Lower leg skin (tissue), 3 donors: Measurements from ENCODE around the gene ABT1.

Experiments used
- POLR2A ChIP-seq, 2 donors: fragments of 450-650 bp; IDR thresholded peaks; one replicate each; pipeline ENCODE4 v1.6.1; 2016 to 2017; ENCODE audit warnings: antibody characterized with exemption in 2 of 2, mild to moderate bottlenecking in 1 of 2, moderate library complexity in 1 of 2
- TF ChIP-seq, protein P1 (sequence below), 3 donors: fragments of 450-650 bp; IDR thresholded peaks; one replicate each; pipeline ENCODE4 v1.5.1; 2016; ENCODE audit warnings: antibody characterized with exemption in 3 of 3, mild to moderate bottlenecking in 3 of 3, moderate library complexity in 2 of 3

GRCh38 chr6:26576407-26576843 lies 20.3 kb upstream of the ABT1 start:
- TF ChIP-seq POLR2A (IDR thresholded peaks at IDR 0.05) = no peak
- TF ChIP-seq, protein P1, sequence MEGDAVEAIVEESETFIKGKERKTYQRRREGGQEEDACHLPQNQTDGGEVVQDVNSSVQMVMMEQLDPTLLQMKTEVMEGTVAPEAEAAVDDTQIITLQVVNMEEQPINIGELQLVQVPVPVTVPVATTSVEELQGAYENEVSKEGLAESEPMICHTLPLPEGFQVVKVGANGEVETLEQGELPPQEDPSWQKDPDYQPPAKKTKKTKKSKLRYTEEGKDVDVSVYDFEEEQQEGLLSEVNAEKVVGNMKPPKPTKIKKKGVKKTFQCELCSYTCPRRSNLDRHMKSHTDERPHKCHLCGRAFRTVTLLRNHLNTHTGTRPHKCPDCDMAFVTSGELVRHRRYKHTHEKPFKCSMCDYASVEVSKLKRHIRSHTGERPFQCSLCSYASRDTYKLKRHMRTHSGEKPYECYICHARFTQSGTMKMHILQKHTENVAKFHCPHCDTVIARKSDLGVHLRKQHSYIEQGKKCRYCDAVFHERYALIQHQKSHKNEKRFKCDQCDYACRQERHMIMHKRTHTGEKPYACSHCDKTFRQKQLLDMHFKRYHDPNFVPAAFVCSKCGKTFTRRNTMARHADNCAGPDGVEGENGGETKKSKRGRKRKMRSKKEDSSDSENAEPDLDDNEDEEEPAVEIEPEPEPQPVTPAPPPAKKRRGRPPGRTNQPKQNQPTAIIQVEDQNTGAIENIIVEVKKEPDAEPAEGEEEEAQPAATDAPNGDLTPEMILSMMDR (IDR thresholded peaks at IDR 0.05) = no peak
